ENCODE results near the gene CCNT1. TPM values are rescaled to one million over a fixed set of nuclear protein-coding genes. Genes with fewer than 3 reads are reported as not detected.

The CCNT1 gene
- polyA plus RNA-seq, 1 donor from 2014 or later: 28.2 TPM

DNA sequence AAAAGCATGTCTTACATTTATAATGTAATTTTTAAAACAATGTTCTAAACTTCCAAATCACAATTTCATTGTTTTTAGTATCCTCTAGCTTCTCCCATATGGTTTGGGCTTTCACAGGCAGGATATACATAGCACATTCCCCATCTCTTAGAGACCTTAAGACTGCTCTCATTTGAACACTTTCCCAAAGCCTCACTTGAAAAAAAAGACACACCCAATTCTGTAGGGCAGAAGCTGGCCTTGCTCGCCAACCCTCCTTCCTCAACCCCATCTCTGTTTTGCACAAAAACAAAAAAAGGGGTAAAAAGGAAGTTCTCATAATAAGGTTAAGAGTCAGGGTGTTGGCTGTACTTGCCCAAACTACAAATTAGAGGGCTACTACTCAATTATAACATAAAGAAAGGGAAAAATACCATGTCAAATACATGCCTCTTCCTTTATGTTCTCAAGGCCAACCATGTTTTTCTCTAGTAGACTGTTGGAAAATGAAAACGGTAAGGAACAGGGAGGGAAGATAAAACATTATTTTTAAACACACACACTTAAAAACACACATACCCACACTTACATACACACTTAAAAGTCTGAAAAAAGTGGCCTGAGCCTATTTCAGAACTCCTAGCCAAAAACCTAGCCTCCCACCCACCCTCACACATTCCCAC is 24.6 kb downstream of the CCNT1 start:
- H3K27ac ChIP-seq (ENCODE audit: low read length): no peak overlapping the region
- H3F3A ChIP-seq (ENCODE audit: insufficient read depth, low read length, poor library complexity, severe bottlenecking): no peaks in the 10 kb centered on the region
- H3K36me3 ChIP-seq (ENCODE audit: insufficient read depth, low read length): no peaks in the 10 kb centered on the region
- no peaks in the 10 kb centered on the region for H3K79me2 ChIP-seq (replicated peaks; ENCODE audit: insufficient read depth, low read length)
- H3K9me3 ChIP-seq (ENCODE audit: low read length): no peaks in the 10 kb centered on the region
- H3K4me2 ChIP-seq (ENCODE audit: low read length): no peak overlapping the region
- no peaks in the 10 kb centered on the region for H4K20me1 ChIP-seq (ENCODE audit: insufficient read depth)
- H3K27me3 ChIP-seq (ENCODE audit: insufficient read depth, low read depth, low read length): no peaks in the 10 kb centered on the region
- H3K9me2 ChIP-seq (ENCODE audit: insufficient read depth, low read length): no peaks in the 10 kb centered on the region
- no peak overlapping the region for H3K9ac ChIP-seq (ENCODE audit: low read length)
- TF ChIP-seq TAF1 (IDR thresholded peaks at IDR 0.05; ENCODE audit: low read depth) (no peak), EZH2 (IDR thresholded peaks at IDR 0.05; ENCODE audit: borderline replicate concordance, insufficient read depth, low read length, poor library complexity, severe bottlenecking) (no peak), EP300 (conservative IDR thresholded peaks at IDR 0.05; ENCODE audit: poor library complexity, severe bottlenecking) (no peak), MXI1 (conservative IDR thresholded peaks at IDR 0.05; ENCODE audit: poor library complexity, severe bottlenecking) (no peak)
- no peak overlapping the region for H3K4me3 ChIP-seq (ENCODE audit: low read length)
- no peak overlapping the region for H2AFZ ChIP-seq (ENCODE audit: low read depth, low read length)

DNA sequence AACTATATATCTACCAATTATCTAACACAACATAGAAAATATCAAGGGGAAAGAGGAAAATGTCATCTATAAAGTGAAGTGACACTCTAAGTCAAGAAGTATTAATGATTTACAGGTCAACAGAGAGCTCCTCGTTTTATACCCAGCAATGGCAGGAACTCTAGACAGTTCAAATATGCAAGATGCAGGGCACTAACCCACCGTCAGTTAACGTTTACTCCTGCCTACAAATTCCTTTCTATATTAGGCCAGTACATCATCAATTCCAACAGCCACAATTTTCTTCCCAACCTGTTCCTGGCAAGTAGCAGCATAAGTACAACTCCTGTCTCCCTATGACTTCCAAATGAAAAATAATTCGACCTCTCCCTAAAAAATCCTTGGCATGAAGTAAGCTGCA is 25.5 kb downstream of the CCNT1 start:
- H3K27ac ChIP-seq (ENCODE audit: low read length): no peak overlapping the region

DNA sequence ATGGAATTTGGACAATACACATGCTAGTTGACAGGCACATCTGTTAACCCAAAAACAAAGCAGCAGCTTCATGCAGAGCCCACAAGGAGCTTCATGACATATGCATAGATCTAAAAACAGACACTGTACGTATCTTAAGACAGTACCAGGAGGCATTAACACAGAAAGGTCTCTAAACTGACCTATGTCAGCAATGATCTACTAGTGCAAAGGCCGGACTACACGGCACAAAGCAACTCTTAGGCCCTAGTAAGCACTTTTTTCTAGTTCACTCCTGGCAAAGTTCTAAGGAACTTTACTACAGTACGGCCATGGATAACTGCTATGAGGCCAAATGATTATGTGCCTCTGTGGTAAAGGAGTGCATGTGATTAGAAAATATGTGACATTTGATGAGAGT is 26.1 kb downstream of the CCNT1 start:
- Histone ChIP-seq H3K9ac (ENCODE audit: low read length) (no peak overlapping the region), H3F3A (ENCODE audit: insufficient read depth, low read length, poor library complexity, severe bottlenecking) (no peaks in the 10 kb centered on the region), H2AFZ (ENCODE audit: low read depth, low read length) (no peak overlapping the region), H3K36me3 (ENCODE audit: insufficient read depth, low read length) (no peaks in the 10 kb centered on the region), H3K9me3 (ENCODE audit: low read length) (no peaks in the 10 kb centered on the region), H3K9me2 (ENCODE audit: insufficient read depth, low read length) (no peaks in the 10 kb centered on the region), H3K4me2 (ENCODE audit: low read length) (no peak overlapping the region), H3K4me3 (ENCODE audit: low read length) (no peak overlapping the region), H3K27me3 (ENCODE audit: insufficient read depth, low read depth, low read length) (no peaks in the 10 kb centered on the region), H3K27ac (ENCODE audit: low read length) (no peak overlapping the region), H3K79me2 (replicated peaks; ENCODE audit: insufficient read depth, low read length) (no peaks in the 10 kb centered on the region), H4K20me1 (ENCODE audit: insufficient read depth) (no peaks in the 10 kb centered on the region)
- TF ChIP-seq SMC3 (conservative IDR thresholded peaks at IDR 0.05; ENCODE audit: poor library complexity): no peak
- TF ChIP-seq, protein P1, sequence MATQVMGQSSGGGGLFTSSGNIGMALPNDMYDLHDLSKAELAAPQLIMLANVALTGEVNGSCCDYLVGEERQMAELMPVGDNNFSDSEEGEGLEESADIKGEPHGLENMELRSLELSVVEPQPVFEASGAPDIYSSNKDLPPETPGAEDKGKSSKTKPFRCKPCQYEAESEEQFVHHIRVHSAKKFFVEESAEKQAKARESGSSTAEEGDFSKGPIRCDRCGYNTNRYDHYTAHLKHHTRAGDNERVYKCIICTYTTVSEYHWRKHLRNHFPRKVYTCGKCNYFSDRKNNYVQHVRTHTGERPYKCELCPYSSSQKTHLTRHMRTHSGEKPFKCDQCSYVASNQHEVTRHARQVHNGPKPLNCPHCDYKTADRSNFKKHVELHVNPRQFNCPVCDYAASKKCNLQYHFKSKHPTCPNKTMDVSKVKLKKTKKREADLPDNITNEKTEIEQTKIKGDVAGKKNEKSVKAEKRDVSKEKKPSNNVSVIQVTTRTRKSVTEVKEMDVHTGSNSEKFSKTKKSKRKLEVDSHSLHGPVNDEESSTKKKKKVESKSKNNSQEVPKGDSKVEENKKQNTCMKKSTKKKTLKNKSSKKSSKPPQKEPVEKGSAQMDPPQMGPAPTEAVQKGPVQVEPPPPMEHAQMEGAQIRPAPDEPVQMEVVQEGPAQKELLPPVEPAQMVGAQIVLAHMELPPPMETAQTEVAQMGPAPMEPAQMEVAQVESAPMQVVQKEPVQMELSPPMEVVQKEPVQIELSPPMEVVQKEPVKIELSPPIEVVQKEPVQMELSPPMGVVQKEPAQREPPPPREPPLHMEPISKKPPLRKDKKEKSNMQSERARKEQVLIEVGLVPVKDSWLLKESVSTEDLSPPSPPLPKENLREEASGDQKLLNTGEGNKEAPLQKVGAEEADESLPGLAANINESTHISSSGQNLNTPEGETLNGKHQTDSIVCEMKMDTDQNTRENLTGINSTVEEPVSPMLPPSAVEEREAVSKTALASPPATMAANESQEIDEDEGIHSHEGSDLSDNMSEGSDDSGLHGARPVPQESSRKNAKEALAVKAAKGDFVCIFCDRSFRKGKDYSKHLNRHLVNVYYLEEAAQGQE (IDR thresholded peaks at IDR 0.05; ENCODE audit: borderline replicate concordance): no peak
- TF ChIP-seq EP300 (conservative IDR thresholded peaks at IDR 0.05; ENCODE audit: poor library complexity, severe bottlenecking): no peak
- TF ChIP-seq, protein P2, sequence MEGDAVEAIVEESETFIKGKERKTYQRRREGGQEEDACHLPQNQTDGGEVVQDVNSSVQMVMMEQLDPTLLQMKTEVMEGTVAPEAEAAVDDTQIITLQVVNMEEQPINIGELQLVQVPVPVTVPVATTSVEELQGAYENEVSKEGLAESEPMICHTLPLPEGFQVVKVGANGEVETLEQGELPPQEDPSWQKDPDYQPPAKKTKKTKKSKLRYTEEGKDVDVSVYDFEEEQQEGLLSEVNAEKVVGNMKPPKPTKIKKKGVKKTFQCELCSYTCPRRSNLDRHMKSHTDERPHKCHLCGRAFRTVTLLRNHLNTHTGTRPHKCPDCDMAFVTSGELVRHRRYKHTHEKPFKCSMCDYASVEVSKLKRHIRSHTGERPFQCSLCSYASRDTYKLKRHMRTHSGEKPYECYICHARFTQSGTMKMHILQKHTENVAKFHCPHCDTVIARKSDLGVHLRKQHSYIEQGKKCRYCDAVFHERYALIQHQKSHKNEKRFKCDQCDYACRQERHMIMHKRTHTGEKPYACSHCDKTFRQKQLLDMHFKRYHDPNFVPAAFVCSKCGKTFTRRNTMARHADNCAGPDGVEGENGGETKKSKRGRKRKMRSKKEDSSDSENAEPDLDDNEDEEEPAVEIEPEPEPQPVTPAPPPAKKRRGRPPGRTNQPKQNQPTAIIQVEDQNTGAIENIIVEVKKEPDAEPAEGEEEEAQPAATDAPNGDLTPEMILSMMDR (IDR thresholded peaks at IDR 0.05; ENCODE audit: poor library complexity, severe bottlenecking): no peak
- no peak for TF ChIP-seq RAD21 (conservative IDR thresholded peaks at IDR 0.05)
- no peak for TF ChIP-seq MXI1 (conservative IDR thresholded peaks at IDR 0.05; ENCODE audit: poor library complexity, severe bottlenecking)
- no peak for TF ChIP-seq EZH2 (IDR thresholded peaks at IDR 0.05; ENCODE audit: borderline replicate concordance, insufficient read depth, low read length, poor library complexity, severe bottlenecking)

More for the DNA sequence above, 25.5 kb downstream of the CCNT1 start:
- no peaks in the 10 kb centered on the region for H3F3A ChIP-seq (ENCODE audit: insufficient read depth, low read length, poor library complexity, severe bottlenecking)
- H4K20me1 ChIP-seq (ENCODE audit: insufficient read depth): no peaks in the 10 kb centered on the region
- H3K79me2 ChIP-seq (replicated peaks; ENCODE audit: insufficient read depth, low read length): no peaks in the 10 kb centered on the region
- no peak for TF ChIP-seq TAF1 (IDR thresholded peaks at IDR 0.05; ENCODE audit: low read depth)
- TF ChIP-seq, protein P2 (IDR thresholded peaks at IDR 0.05; ENCODE audit: poor library complexity, severe bottlenecking): no peak
- TF ChIP-seq EP300 (conservative IDR thresholded peaks at IDR 0.05; ENCODE audit: poor library complexity, severe bottlenecking): no peak
- H3K9me3 ChIP-seq (ENCODE audit: low read length): no peaks in the 10 kb centered on the region
- H3K36me3 ChIP-seq (ENCODE audit: insufficient read depth, low read length): no peaks in the 10 kb centered on the region
- H3K4me3 ChIP-seq (ENCODE audit: low read length): no peak overlapping the region
- H3K4me2 ChIP-seq (ENCODE audit: low read length): no peak overlapping the region
- H3K27me3 ChIP-seq (ENCODE audit: insufficient read depth, low read depth, low read length): no peaks in the 10 kb centered on the region
- H3K9ac ChIP-seq (ENCODE audit: low read length): no peak overlapping the region
- H2AFZ ChIP-seq (ENCODE audit: low read depth, low read length): no peak overlapping the region
- no peaks in the 10 kb centered on the region for H3K9me2 ChIP-seq (ENCODE audit: insufficient read depth, low read length)
